GM21619 (cell line): ENCODE data around the gene RNF207.

Experiments
- ATAC-seq: cut with Tn5 transposase; IDR thresholded peaks from one replicate; pipeline ENCODE4 v1.9.1; 2021; ENCODE audit not compliant: unreplicated experiment

Gene RNF207

DNA sequence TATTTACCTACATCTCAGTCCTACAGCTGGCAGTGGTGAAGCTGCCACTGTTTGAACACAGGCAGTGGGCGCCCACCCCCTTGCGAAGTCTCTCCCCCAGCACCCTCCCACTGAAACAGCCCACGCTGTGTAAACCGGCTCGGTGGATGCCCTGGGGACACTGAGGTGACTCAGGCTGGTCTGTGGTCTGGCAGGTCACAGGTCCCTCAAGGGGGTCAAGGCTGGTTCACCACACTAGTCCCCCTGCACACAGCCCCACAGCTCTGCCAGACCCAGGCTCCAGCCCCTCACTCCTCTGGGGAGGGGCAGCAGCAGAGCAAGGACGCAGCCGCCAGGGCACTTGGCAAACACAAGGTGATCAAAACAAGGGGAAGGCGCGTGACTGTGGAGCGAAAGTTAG lies 33.4 kb upstream of the RNF207 start:
- no peak for ATAC-seq

DNA sequence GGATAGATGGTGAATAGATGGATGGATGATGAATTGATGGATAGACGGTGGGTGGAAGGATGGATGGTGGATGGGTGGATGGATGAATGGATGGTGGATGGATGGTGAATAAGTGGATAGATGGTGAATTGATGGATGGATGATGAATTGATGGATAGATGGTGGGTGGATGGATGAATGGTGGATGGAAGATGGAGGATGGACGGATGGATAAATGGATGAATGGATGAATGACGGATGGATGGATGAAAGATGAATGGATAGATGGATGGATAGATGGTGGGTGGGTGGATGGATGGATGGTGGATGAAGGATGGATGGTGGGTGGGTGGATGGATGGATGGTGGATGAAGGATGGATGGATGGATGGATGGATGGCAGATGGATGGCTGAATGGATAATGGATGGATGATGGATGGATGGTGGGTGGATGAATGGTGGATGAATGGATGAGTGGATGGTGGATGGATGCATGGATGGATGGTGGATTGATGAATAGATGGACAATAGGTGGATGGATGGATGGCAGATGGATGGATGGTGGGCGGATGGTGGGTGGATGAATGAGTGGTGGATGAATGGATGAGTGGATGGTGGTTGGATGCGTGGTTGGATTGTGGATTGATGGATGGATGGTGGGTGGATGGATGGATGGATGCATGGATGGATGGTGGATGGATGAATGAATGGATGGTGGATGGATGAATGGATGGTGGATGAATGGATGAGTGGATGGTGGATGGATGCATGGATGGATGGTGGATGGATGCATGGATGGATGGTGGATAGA lies 31.1 kb upstream of the RNF207 start:
- no peak for ATAC-seq

DNA sequence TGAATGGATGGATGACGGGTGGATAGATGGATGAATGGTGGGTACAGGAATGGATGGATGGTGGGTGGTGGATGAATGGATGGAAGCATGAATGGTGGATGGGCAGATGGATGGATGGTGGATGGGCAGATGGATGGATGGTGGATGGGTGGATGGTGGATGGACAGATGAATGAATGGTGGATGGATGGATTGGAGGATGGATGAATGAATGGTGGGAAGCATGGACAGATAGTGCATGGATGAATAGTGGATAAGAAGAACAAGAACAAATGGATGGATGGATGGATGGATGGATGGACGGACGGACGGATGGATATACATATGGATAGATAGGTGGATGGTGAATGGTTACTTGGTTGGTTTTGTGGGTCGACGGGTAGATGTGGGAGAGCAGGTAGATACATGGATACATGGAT lies 30.5 kb upstream of the RNF207 start:
- ATAC-seq = no peak

DNA sequence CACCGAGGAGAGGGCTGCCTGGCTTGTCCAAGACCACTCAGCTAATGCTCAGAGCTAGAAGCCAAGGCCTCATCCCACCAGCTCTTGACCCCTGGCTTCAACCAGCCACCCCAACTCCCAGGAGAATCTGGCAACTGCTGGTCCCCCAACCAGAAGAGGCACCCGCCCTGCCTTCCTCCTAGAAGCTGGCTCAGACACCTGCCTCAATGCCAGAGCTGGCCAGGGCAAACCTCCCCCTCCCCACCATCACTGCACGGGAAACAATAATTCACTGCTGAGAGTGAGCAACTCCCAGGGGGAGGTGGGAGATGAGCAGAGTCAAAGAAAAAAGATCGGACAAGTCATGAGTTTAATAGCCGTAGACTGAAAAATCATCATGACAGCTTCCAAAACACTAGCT lies 29.1 kb upstream of the RNF207 start:
- ATAC-seq = no peak

DNA sequence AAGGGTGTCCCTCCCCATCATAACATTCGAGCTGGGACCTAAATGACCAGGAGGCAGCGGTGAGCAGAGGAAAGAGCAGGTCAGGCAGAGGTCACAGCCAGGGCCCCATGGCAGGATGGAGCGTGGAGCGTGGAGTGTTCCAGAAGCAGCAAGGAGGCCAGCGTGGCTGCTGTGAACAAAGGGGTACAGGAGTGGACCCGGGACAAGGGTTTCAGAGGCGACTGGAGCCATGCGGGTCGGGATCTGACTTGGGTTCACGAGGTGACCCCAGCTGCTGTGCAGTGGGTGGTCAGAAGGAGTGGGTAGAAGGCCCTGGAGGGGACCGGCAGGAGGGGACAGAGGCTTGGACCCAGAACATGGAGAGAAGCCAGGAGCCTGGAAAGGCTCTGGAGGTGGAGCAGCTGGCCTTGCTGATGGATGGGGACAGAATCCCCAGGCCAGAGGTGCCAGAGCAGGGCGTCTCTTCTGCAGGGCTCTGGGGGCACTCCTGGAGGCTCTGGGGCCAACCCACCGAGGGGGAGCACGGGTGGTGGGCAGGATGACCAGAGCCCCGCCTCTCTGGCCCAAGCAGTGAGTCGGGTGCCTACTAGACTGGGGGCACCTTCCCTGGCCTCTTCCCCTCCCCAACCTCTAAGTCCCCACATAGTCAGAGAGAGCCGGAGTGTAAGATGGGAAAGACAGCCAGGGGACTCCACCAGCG lies 28.1 kb upstream of the RNF207 start:
- ATAC-seq = no peak

DNA sequence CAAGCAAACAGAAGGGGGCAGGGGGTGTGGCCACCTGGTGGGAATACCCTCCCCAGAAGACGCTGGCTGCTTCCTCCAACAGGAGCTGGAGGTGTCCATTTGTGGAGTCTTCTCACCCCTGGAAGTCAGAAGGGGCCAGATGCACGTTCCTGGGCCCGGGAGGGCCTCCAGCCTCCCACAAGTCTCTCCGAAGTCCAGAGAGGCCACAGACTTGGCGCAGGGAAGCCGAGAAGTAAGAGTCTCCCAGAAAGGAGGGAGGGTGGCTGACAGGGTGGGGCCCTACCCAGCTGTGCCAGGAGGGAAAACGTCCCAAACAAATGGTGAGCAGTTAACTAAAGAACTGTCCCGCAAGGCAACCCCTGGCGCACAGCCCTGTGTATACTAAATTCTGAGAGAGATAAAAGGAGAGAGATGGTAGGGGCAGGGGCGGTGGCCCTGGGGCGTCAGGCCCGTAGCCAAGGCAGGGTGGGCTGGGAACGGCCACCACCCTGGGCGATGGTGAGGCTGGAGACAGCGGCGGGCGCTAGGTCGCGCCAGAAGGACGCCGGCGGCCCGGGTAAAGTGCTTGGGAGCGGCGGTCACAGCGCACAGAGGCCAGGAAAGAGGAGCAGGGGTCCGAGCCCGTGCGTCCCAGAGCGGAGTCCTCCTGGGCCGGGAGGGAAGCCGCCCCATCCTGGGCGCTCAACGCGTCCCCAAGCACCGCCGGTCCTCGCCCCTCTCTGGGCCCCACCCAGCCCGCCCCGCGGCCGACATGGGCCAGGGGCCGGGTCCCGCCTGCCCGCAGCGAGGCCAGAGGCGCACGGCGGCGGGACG lies 27.0 kb upstream of the RNF207 start:
- no peak for ATAC-seq

DNA sequence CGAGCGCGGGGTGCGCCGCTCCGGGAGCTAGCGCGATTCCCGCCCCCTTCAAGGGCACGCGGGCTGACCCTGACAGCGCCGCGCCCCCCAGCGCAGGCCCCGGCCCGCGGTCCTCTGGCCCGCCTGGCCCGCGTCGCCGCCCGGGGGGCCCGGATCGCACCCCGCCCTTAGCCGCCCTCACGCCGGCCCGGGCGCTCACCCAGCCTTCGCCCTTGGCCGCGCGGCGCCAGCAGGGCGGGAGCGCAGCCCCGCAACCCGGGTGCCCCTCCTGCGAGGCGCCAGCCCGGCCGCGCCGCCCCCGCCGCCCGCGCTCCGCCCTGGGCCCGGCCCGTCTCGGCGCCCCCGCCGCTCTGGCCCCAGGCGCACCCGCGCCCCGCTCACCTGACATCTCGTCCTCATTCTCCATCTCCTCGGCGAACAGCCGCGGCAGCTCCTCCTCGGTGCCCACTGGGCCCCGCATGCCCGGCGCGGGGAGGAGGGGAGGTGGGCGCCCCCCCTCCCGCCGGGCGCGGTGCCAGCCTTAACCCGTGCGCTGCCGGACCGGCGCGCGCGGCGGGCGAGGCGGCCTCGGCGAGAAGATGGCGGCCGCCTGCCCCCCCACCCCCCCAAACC lies 26.2 kb upstream of the RNF207 start:
- no peak for ATAC-seq

DNA sequence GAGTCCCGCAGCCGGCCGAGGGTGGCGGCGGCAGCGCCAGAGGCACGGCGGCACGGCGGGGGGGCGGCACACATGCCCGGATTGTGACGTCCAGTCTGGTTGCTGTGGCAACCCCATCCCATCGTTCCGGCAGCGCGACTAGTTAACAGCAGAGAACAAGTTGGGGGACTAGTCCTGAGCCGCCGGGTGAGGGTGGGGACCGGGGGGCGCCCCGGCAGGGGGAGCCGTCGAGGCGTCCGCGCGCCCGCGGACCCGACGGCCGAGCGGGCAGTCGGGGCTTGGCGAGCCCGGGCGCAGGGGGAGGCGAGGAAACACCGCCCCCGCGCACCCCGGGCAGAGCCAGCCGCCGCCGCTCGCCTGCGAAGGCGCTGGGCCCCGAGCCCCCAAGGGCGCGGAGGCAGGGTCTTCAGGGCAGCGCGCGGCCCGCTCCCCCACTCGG lies 25.6 kb upstream of the RNF207 start, which contains the start of gene CHD5:
Gene CHD5 (minus strand): TSS at position 54 of the 439 bp plus-strand sequence. CDS start 298 bp downstream, outside the sequence.
- no peak for ATAC-seq

DNA sequence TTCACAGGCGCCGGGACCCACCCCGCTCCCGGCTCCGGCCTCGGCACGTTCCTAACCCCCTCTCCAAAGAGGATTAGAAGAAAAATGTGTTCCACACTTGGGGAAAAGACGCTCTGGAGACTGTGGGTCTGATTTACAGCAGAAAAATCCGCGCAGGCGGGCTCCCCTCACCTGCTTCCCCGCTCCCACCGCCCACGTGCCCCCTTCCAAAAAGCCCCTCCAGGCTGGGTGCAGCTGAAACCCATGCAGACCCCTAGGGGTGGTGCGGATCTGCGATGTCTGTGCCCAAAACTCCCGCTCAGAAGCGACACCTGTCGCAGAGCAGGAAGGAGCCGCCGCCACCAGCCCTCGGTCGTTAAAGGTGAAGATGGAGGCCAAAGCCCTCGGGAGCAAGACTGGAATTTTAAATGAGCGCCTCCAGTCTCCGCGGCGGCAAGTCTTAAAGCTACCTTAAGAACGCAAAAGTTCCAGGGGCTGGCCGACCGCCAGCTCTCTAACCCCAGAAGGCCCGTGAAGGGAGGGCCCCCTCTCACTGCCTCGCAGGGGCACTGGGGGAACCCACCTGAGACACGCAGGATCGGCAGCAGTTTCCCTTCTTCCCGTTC lies 25.1 kb upstream of the RNF207 start:
- ATAC-seq = no peak

DNA sequence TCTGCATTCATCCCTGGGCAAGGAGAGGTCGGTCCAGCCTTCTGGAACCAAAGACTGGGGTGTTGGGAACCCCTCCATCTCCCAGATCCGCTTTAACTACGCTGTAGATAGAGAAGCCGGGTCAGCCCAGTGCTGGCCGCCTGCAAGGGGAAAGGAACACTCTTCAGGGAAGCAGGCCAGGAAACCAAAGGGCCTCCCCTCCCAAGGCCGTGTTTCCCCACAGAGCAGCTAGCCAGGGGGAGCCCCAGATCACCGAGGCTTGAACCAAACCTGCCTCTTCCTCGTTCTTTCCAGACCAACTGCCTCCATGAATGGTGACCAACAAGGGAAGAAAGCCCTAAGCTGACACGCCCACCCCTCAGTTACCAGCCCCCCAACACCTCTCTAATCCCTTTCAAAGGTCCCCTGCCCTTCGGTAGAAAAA lies 24.6 kb upstream of the RNF207 start:
- no peak for ATAC-seq

DNA sequence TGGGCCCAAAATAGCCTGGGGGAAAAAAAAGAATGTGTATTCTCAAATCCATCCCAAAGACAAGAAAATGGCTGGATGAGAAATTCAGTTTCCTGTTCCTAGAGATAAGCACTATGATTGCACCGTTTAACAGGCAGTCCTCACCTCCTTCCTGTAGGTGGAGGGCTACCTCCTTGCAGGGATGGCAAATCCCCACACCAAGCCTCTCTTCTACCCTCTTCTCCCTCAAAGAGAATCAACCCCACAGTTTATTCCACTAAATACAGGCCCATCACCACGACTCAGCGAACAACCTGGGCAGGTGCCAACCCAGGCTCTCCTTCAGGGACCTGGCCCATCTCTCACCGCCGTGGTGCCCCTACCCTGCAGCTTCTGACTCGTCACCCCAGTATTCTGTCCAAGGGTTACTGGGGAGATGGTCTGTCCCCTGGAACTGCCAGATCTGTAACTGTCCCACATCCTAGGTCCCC lies 22.4 kb upstream of the RNF207 start:
- no peak for ATAC-seq

DNA sequence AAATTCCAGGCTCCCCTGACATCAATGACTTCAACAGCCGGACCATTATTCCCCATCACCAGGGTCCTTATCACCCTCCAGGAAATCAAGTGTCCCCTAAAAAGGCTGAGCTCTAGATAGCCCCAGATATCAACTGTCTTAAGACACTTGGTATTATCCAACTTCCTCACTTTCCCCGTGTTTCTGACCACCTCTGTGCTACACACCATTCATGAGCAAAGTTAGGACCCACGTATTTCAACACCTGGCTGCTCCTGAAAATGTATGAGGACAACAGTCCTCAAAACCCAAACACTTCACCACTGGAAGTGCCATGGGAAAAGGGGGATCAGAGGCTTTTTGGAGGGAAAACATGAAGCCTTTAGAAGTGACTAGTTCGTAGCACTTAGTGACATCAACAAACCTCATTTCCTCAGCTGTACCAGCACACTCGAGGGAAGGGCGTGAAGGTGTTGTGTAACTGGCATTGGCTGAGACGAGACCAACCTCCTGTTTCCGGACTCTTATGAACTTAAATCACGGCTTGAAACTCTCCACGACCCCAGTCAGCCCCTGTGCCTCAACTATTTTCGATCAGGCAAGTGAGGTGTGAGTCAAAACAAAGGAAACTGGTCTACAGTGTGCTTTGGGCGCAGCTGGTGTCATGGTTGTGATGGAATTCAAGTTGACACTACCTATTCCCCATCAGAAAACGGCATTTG lies 21.7 kb upstream of the RNF207 start:
- ATAC-seq = no peak

DNA sequence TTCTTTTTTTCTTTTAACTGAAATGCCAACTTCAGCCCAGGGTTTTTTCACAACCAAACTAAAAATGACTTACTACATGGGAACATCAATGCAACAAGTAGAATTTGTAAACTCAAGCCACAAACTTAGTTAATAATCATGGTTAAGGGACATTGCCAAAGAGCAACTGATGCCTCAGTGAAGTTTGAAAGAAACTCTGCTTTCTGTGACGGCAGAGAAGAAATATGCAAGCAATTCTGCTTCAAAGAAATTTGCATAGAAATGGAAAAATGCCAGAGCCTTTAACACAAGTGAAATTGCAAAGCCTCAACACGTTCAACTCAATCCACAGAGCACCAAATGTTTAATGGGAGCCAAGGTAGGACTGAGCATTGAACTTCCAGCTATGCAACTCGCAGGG lies 20.8 kb upstream of the RNF207 start:
- no peak for ATAC-seq

DNA sequence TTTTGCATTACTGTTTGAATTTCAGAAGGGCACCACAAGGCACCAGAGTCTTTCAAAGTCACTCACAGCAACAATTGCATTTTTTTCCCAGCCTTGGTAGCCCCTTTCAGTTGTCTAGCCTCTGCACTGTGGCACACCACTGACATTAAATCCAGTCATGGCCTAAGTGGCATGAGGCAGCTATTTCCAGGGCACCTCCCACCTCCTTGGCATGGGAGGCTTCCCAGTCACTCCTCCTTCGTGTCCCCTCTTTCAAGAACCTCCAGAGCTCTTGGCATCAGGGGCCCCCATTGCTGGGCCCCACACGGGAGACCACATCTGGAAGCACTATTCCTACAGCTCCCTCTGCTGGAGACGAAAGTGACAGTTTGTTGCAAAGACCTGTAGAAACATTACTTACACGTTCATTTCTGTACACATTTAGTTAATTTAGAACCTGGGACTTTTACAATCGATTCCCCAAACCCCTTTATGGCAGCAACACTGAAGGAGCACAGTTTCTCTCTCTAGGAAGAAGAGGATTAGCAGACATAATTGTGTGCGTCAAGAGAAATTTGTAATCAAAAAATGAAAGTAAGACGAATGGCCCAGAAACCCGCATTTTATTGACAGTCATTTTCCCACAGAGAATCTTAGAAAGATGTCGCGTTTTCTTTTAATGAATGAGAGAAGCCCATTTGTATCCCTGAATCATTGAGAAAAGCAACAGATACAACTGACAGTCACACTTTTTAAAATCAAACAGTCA lies 20.1 kb upstream of the RNF207 start:
- no peak for ATAC-seq

DNA sequence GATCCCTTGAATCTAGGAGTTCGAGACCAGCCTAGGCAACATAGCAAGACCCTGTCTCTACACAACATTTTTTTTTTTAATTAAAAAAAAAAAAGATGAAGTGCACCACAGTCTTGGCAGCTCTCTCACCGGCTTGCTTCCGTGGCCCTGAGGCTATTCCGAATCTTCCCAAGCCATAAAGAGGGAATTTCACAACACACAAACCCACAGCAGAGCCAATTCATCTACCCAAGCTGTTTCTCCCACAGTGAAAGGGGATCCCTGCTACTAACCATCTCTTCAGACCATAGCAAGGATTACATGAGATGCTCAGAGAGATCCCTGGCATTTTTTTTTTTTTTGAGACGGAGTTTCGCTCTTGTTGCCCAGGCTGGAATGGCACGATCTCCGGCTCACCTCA lies 17.5 kb upstream of the RNF207 start:
- no peak for ATAC-seq

DNA sequence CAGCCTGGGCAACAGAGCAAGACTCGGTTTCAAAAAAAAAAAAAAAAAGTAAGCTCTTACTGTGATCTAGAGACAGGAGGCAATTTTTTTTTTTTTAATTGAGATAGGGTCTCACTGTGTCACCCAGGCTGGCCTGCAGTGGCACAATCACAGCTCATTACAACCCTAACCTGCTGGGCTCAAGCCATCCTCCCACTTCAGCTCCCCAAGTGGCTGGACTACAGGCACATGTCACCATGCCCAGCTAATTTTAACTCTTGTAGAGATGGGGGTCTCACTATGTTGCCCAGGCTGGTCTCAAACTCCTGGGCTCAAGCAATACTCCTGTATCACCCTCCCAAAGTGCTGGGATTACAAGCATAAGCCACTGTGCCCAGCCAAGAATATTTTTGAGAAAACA lies 14.0 kb upstream of the RNF207 start:
- no peak for ATAC-seq

DNA sequence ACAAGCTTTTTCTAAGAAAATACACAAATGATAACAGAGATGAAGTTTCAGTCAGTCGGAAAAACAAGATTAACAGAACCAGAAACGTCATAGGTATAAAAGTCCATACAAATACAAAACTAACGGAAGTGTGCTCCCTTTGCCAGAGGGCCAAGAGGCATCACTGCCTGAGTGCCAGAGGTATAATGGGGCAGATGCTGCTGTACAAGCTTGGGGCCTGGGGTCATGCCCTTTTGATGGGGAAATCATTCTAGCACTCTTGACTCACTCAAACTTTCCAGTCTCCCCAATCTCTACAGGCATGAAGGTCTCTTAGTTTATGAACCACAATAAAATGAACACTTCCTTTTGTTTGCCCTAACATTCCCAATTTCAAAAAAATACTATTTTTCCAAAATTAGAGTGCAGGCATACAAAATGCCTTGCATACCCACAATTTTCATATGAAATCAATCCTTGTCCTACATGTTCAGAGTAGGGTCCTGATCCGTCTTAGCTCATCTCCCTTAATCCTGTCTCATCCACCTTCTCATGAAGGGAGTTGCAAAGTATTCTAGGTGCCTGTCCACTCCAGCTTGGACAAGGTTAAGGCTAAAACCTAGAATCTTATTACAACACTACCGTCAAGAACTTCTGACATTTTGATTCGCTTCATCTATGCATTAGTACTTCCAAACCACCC lies 8.0 kb upstream of the RNF207 start:
- no peak for ATAC-seq

DNA sequence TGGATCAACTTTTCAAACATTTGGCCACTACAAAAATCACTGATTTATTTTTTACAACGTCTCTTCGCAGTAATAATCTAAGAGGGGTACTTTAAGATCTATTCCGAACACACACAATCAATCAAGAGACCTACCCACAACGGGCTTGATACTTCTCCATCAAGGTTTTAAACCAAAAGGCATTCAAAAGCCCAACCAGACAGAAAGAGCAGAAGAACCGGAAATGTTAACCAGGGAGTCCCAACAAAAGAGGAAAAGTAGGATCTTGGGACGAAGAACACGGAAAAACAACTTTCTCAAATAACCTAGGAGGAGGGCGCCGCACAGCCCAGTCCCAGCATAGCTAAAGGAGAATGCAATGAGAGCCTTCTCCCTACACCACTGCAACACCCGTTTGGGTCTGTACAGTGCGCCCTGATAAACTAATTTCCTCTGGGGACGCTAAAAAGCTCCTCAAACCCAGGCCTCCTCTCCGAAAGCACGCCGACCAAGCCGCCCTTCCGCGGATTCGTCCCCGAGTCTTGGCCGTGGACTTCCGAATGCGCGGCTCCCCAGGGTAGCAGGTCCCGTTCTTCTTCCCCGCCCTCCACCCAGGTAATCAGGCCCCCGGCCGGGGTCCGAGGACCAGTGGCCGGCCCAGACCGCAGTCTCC lies 7.1 kb upstream of the RNF207 start:
- ATAC-seq = peak; percentile 10
